ENCODE measurements around the gene DSCAML1. TPM values are rescaled to one million over a fixed set of nuclear protein-coding genes. Genes with fewer than 3 reads are reported as not detected.

The DSCAML1 gene
- total RNA-seq, 1 experiment from 2014 or later: 0.15 TPM

GRCh38 chr11:117830674-117831351 is 33.8 kb upstream of the DSCAML1 start:
- H3K4ac ChIP-seq (ENCODE audit: low read depth, low read length): no peak overlapping the region
- no peak overlapping the region for H3K4me2 ChIP-seq (ENCODE audit: insufficient read depth, insufficient read length, low read length)
- Mint-ChIP-seq H3K4me1 (peaks cover 14 to 23% of the 10 kb centered on the region in 2 experiments), H3K9me3 (no peaks in the 10 kb centered on the region), H3K27ac (peak overlapping the region in 2 of 3 experiments; percentile 53 to 91; a peak in 4 of 7 replicates), H3K27me3 (ENCODE audit: low read depth) (peaks cover 6% of the 10 kb centered on the region), H3K4me3 (0 out of 5 replicates have a peak overlapping the region, but pooled peaks of 1 of the 2 experiments have one; percentile 17), H3K36me3 (ENCODE audit: insufficient read depth in 1 of 3, low read depth in 3 of 3) (no peaks in the 10 kb centered on the region)
- no peak overlapping the region for H2BK20ac ChIP-seq (ENCODE audit: low read depth, low read length, poor library complexity, severe bottlenecking)
- no peak overlapping the region for H2BK120ac ChIP-seq (ENCODE audit: low read depth, low read length, poor library complexity, severe bottlenecking)
- no peak overlapping the region for H4K8ac ChIP-seq (replicated peaks; ENCODE audit: insufficient read length, low read depth, low read length)
- WGBS (ENCODE audit: extremely low coverage, insufficient read length, low lambda C conversion rate): no CpG with 5 or more reads among the region's 6 CpGs
- H3K14ac ChIP-seq (ENCODE audit: insufficient read depth, low read length): no peak overlapping the region; the same call in 1 of the 2 replicates
- no peaks in the 10 kb centered on the region for H4K20me1 ChIP-seq (ENCODE audit: control insufficient read depth, insufficient read depth, insufficient read length)
- peak; percentile 21 for DNase-seq
- no peaks in the 10 kb centered on the region for H3K79me2 ChIP-seq (ENCODE audit: insufficient read depth, low read length)
- H3K27ac ChIP-seq (ENCODE audit: insufficient read length, low read depth, low read length): no peak overlapping the region
- no peaks in the 10 kb centered on the region for H3K27me3 ChIP-seq (ENCODE audit: insufficient read depth, low read length)
- no peak overlapping the region for H4K91ac ChIP-seq (ENCODE audit: insufficient read length, low read depth, low read length)
- no peak overlapping the region for H2BK15ac ChIP-seq (ENCODE audit: low read depth, low read length)
- no peak for TF ChIP-seq CTCF (conservative IDR thresholded peaks at IDR 0.05)
- no peak overlapping the region for H2BK12ac ChIP-seq (ENCODE audit: insufficient read length, low read depth, low read length)
- H2BK5ac ChIP-seq (ENCODE audit: insufficient read length, low read length): no peak overlapping the region
- no peak overlapping the region for H3K56ac ChIP-seq (ENCODE audit: insufficient read length, low read depth, low read length)
- no peak overlapping the region for H4K5ac ChIP-seq (ENCODE audit: insufficient read length, low read depth, low read length)
- no peak overlapping the region for H2AFZ ChIP-seq (ENCODE audit: low read length)
- no peak overlapping the region for H3K23ac ChIP-seq (ENCODE audit: insufficient read length, low read depth, low read length)
- no peak overlapping the region for H3T11ph ChIP-seq (ENCODE audit: low read length)
- no peaks in the 10 kb centered on the region for H3K4me1 ChIP-seq (ENCODE audit: insufficient read depth, low read length)
- no peaks in the 10 kb centered on the region for H3K23me2 ChIP-seq (ENCODE audit: insufficient read length, low read depth, low read length, poor library complexity, severe bottlenecking)
- no peak overlapping the region for H3K9ac ChIP-seq (ENCODE audit: extremely low read depth, insufficient read length, low read length)
- no peaks in the 10 kb centered on the region for H3K79me1 ChIP-seq (ENCODE audit: insufficient read depth, low read depth, low read length, poor library complexity, severe bottlenecking)
- no peak overlapping the region for H2AK5ac ChIP-seq (ENCODE audit: insufficient read length, low read length)
- no peak overlapping the region for H3K18ac ChIP-seq (ENCODE audit: insufficient read length, low read depth, low read length)
- no peaks in the 10 kb centered on the region for H3K9me3 ChIP-seq (ENCODE audit: control insufficient read depth, low read depth, low read length)

Data from H9 (cell line).